Non-pigmented ciliary epithelial cell (primary cell): Measurements from ENCODE around the gene MYO1D.

ENCODE experiments used
- DNase-seq: peaks from one replicate; pipeline ENCODE4 v3.0.0-alpha.2; 2010; ENCODE audit warnings: low read depth

MYO1D gene

GRCh38 chr17:32504166-32504990, 372.5 kb downstream of the MYO1D start:
- DNase-seq: no peak

- DNase-seq: no peak
Measured at GRCh38 chr17:32503251-32504165, 373.4 kb downstream of the MYO1D start.

- no peak for DNase-seq
Measured at GRCh38 chr17:32502710-32503109, 374.2 kb downstream of the MYO1D start.

- DNase-seq: no peak
Measured at GRCh38 chr17:32502013-32502412, 374.9 kb downstream of the MYO1D start.

- DNase-seq: no peak
Measured at GRCh38 chr17:32498391-32498790, 378.5 kb downstream of the MYO1D start.

GRCh38 chr17:32497431-32498205, 379.3 kb downstream of the MYO1D start:
- DNase-seq: no peak

- no peak for DNase-seq
Measured at GRCh38 chr17:32496395-32497073, 380.4 kb downstream of the MYO1D start.

GRCh38 chr17:32495359-32496231, 381.3 kb downstream of the MYO1D start:
- no peak for DNase-seq

- no peak for DNase-seq
Measured at GRCh38 chr17:32494621-32495358, 382.1 kb downstream of the MYO1D start.

- DNase-seq: no peak
Measured at GRCh38 chr17:32493976-32494513, 382.9 kb downstream of the MYO1D start.

- DNase-seq: no peak
Measured at GRCh38 chr17:32493571-32493970, 383.4 kb downstream of the MYO1D start.

- DNase-seq: no peak
Measured at GRCh38 chr17:32492648-32493289, 384.2 kb downstream of the MYO1D start.

- DNase-seq: no peak
Measured at GRCh38 chr17:32492264-32492589, 384.7 kb downstream of the MYO1D start.

- no peak for DNase-seq
Measured at GRCh38 chr17:32491371-32492263, 385.3 kb downstream of the MYO1D start.

GRCh38 chr17:32490101-32490482, 386.8 kb downstream of the MYO1D start:
- DNase-seq: no peak

GRCh38 chr17:32489320-32490100, 387.4 kb downstream of the MYO1D start:
- no peak for DNase-seq

GRCh38 chr17:32488604-32489180, 388.2 kb downstream of the MYO1D start:
- no peak for DNase-seq
